NCI-H446 treated with DMSO at 0.1 percent for 48 hours (cell line): ENCODE data around the gene TP53BP2.
"Not testable (repeated sequence)": the region's sequence is repeated elsewhere in the genome, so short reads cannot be mapped to it uniquely, and the experiment has no call there.

Experiments
- DNase-seq: peaks from one replicate; lab custom pipeline; 2025; lab: John Stamatoyannopoulos, UW

The TP53BP2 gene

GRCh38 chr1:223853748-223854147 is 8.0 kb upstream of the TP53BP2 start:
- no peak for DNase-seq

GRCh38 chr1:223853275-223853674 is 7.5 kb upstream of the TP53BP2 start:
- no peak for DNase-seq

GRCh38 chr1:223852337-223852736 is 6.6 kb upstream of the TP53BP2 start:
- DNase-seq = no peak

- DNase-seq = no peak
These were observed 3.9 kb upstream of the TP53BP2 start for GRCh38 chr1:223849352-223850254.

GRCh38 chr1:223848536-223848935 is 2.8 kb upstream of the TP53BP2 start:
- no peak for DNase-seq

- DNase-seq = no peak
These were observed 2.1 kb upstream of the TP53BP2 start for GRCh38 chr1:223847781-223848345.

- no peak for DNase-seq
These were observed 524 bp downstream of the TP53BP2 start for GRCh38 chr1:223845037-223845809.

GRCh38 chr1:223844787-223845036 is 1.0 kb downstream of the TP53BP2 start:
- DNase-seq = no peak

GRCh38 chr1:223843934-223844786 is 1.6 kb downstream of the TP53BP2 start:
- DNase-seq = no peak

- no peak for DNase-seq
These were observed 3.0 kb downstream of the TP53BP2 start for GRCh38 chr1:223842784-223843183.

- DNase-seq = not testable (repeated sequence)
These were observed 3.6 kb downstream of the TP53BP2 start for GRCh38 chr1:223841977-223842623.

- no peak for DNase-seq
These were observed 5.5 kb downstream of the TP53BP2 start for GRCh38 chr1:223840254-223840653.

- no peak for DNase-seq
These were observed 7.5 kb downstream of the TP53BP2 start for GRCh38 chr1:223838125-223838854.

- DNase-seq = no peak
These were observed 8.1 kb downstream of the TP53BP2 start for GRCh38 chr1:223837687-223838086.

GRCh38 chr1:223837206-223837605 is 8.5 kb downstream of the TP53BP2 start:
- no peak for DNase-seq

GRCh38 chr1:223836586-223836985 is 9.2 kb downstream of the TP53BP2 start:
- DNase-seq = no peak

GRCh38 chr1:223835754-223836153 is 10.0 kb downstream of the TP53BP2 start:
- DNase-seq = no peak

- no peak for DNase-seq
These were observed 11.0 kb downstream of the TP53BP2 start for GRCh38 chr1:223834660-223835263.

GRCh38 chr1:223833948-223834347 is 11.8 kb downstream of the TP53BP2 start:
- no peak for DNase-seq

- no peak for DNase-seq
These were observed 13.2 kb downstream of the TP53BP2 start for GRCh38 chr1:223832637-223832943.
